ENCODE measurements around the gene AP3D1.

DNA sequence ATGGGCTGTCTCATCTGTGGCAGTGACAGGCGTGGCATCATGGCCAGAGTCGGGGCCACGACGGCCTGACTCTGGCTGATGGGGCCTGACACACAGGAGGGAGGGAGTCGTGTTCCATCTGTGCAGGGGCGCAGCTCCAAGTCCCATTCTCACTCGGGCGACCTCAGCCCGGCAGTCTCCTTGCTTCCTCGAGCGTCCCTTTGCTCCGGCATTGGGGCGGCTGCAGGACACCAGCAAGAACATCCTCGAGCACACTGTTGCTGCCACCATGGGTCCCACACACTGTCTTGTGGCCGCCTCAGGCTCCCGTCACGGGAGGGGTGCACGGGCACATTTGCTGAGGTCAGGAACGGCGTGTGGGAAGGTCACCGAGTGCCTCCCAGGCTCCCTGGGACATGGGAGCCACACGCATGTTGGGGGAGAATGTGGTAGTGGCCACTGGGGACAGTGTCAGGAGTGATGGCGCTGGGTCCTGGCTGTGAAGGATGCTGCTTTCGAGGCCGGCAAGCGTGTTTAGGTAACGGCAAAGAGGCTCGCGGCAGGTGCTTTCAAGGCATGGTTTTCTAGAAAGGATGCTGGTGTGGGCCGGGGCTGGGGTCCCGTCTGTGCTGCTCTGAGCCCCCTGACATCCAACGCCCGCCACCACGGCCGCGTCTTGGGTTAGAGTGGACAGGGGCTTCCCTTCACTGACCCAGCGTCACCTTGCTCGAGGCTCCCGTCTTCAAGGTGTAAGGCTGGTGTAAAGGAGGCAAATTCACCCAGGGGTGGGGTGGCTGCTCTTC, 51.2 kb downstream of the AP3D1 start:
- TF ChIP-seq, protein P1, sequence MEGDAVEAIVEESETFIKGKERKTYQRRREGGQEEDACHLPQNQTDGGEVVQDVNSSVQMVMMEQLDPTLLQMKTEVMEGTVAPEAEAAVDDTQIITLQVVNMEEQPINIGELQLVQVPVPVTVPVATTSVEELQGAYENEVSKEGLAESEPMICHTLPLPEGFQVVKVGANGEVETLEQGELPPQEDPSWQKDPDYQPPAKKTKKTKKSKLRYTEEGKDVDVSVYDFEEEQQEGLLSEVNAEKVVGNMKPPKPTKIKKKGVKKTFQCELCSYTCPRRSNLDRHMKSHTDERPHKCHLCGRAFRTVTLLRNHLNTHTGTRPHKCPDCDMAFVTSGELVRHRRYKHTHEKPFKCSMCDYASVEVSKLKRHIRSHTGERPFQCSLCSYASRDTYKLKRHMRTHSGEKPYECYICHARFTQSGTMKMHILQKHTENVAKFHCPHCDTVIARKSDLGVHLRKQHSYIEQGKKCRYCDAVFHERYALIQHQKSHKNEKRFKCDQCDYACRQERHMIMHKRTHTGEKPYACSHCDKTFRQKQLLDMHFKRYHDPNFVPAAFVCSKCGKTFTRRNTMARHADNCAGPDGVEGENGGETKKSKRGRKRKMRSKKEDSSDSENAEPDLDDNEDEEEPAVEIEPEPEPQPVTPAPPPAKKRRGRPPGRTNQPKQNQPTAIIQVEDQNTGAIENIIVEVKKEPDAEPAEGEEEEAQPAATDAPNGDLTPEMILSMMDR (conservative IDR thresholded peaks at IDR 0.05; ENCODE audit: low read length): no peak
- no peak for TF ChIP-seq EZH2phosphoT487 (IDR thresholded peaks at IDR 0.05; ENCODE audit: borderline replicate concordance, low read depth, low read length)

Measured in OCI-LY7 (cell line).